ENCODE measurements around the gene BTG4. TPM values are rescaled to one million over a fixed set of nuclear protein-coding genes. Genes with fewer than 3 reads are reported as not detected.

The BTG4 gene
- total and polyA plus RNA-seq, 2 donors, result 0.05 to 0.25 TPM

DNA sequence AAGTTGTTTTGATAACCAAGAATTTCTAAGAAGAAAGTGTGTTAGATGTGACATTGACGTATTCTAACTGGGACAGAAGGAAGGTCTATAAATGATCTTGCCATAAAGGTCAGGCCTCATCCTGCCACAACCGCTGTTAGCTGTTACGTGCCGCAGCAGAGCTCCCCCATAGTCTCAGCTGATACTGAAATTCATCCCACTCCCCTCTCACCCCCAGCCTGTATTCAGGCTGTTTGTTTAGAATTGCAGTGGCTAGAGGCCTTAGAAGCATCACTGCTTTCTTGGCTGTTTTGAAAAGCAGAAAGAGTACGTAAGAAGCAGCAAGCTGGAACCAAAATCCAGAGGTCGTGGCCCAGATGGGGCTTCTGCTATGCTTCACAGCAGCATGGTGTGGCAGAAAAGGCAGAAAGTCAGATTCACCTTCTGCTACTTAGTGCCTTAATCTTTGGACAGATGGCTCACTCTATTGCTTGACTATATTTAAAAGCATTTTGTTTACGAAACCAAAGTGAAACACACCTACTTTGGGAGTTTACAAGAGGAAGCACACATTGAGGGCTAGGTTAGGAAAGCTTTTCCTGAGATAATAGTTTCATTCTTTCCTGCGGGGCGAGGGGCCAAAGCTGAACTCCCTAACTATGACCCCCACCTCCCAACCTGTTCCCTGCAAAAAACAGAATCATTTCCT lies 27.4 kb upstream of the BTG4 start:
- Histone ChIP-seq H3K27me3 (ENCODE audit: control insufficient read depth in 2 of 2, insufficient read depth in 1 of 2, low read length in 1 of 2) (peaks cover 33 to 87% of the 10 kb centered on the region in 2 donors), H3K27ac (ENCODE audit: low read depth in 1 of 2, low read length in 1 of 2) (peak overlapping the region; percentile 12 to 88), H3K36me3 (ENCODE audit: control insufficient read depth in 2 of 2, insufficient read depth in 2 of 2, low read length in 1 of 2) (no peaks in the 10 kb centered on the region), H3K4me3 (ENCODE audit: low read length in 2 of 2) (peak overlapping the region in 1 of 2 donors; percentile 53), H3K4me1 (ENCODE audit: control insufficient read depth in 2 of 2, insufficient read depth in 2 of 2, low read length in 2 of 2) (peaks cover 6 to 24% of the 10 kb centered on the region in 2 donors), H3K9me3 (ENCODE audit: control insufficient read depth in 2 of 2, insufficient read depth in 1 of 2, low read length in 1 of 2) (peaks cover 0 to 11% of the 10 kb centered on the region in 2 donors)
- DNase-seq (ENCODE audit: low read depth in 6 of 9, low spot score in 9 of 9), result peak in 1 of 9 donors; percentile 57
- WGBS, result 83% methylated on average over 9 of the region's 9 CpGs

DNA sequence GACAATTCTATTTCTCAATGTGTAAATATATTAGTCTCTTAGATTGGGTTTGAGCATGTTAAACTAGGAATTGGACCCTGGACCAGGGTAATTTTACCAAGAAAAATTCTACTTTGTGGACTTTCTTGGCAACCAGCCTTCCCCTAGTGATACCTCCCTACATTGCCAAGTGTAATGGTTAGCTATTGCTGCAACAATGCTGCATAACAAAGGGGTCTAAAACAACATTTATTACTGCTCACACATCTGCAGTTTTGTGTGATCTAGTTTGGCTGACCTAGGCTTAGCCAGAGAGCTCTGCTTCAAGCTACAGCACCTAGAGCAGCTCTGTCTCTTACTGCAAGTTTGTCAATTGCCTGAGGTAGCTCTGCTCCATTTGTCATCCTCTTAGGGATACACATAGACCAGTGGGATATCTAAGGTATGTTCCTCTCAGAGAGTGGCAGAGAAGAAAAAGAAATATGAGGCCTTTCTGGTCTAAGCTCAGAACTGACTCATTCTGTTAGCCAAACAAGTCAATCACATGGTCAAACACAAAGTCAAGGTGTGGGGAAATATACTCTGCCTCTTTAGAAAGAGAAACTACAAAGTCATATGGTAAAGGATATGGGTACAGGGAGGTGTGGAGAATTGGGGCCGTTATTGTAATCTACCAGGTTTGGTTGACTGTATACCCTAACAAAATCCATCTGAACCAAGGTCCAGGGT lies 26.4 kb upstream of the BTG4 start:
- no peak overlapping the region for H3K4me3 ChIP-seq (ENCODE audit: low read length in 2 of 2)
- DNase-seq (ENCODE audit: low read depth in 6 of 9, low spot score in 9 of 9), result no peak
- H3K4me1 ChIP-seq (ENCODE audit: control insufficient read depth in 2 of 2, insufficient read depth in 2 of 2, low read length in 2 of 2), result peaks cover 6 to 24% of the 10 kb centered on the region in 2 donors
- H3K27me3 ChIP-seq (ENCODE audit: control insufficient read depth in 2 of 2, insufficient read depth in 1 of 2, low read length in 1 of 2), result peaks cover 33 to 80% of the 10 kb centered on the region in 2 donors
- H3K27ac ChIP-seq (ENCODE audit: low read depth in 1 of 2, low read length in 1 of 2), result peak overlapping the region in 1 of 2 donors; percentile 64
- H3K36me3 ChIP-seq (ENCODE audit: control insufficient read depth in 2 of 2, insufficient read depth in 2 of 2, low read length in 1 of 2), result no peaks in the 10 kb centered on the region
- WGBS, result 86% methylated on average over 1 of the region's 1 CpG
- H3K9me3 ChIP-seq (ENCODE audit: control insufficient read depth in 2 of 2, insufficient read depth in 1 of 2, low read length in 1 of 2), result peaks cover 0 to 11% of the 10 kb centered on the region in 2 donors

DNA sequence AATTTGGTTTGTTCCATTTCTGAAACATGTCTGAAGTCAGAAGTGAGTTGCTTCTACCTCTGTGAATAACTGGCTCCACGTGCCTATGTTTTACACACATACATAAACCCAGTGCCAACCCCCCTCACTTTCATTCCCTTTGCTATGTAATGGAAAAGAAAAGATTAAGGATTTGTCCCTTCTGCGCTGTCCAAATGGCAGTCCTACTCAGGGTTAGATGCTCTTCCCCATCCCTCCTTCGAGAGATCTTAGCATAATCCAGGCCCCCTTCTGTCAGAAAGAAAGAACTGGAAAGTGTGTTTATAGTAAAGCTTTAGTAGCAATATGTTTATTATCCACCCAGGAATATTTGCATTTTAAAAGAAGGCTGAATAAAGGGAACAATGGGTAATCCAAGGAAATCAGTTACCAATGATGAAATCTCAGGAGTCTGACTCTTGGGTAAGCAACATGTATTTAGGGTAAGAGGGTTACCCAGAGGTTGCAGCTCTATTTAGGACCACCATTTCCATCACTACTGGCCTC lies 25.2 kb upstream of the BTG4 start:
- Histone ChIP-seq H3K27ac (ENCODE audit: low read depth in 1 of 2, low read length in 1 of 2) (no peak overlapping the region), H3K4me1 (ENCODE audit: control insufficient read depth in 2 of 2, insufficient read depth in 2 of 2, low read length in 2 of 2) (peaks cover 6 to 25% of the 10 kb centered on the region in 2 donors), H3K36me3 (ENCODE audit: control insufficient read depth in 2 of 2, insufficient read depth in 2 of 2, low read length in 1 of 2) (no peaks in the 10 kb centered on the region), H3K9me3 (ENCODE audit: control insufficient read depth in 2 of 2, insufficient read depth in 1 of 2, low read length in 1 of 2) (peaks cover 0 to 11% of the 10 kb centered on the region in 2 donors), H3K27me3 (ENCODE audit: control insufficient read depth in 2 of 2, insufficient read depth in 1 of 2, low read length in 1 of 2) (peaks cover 30 to 71% of the 10 kb centered on the region in 2 donors), H3K4me3 (ENCODE audit: low read length in 2 of 2) (no peak overlapping the region)
- no peak for DNase-seq (ENCODE audit: low read depth in 6 of 9, low spot score in 9 of 9)
- WGBS, result 91% methylated on average over 3 of the region's 3 CpGs

DNA sequence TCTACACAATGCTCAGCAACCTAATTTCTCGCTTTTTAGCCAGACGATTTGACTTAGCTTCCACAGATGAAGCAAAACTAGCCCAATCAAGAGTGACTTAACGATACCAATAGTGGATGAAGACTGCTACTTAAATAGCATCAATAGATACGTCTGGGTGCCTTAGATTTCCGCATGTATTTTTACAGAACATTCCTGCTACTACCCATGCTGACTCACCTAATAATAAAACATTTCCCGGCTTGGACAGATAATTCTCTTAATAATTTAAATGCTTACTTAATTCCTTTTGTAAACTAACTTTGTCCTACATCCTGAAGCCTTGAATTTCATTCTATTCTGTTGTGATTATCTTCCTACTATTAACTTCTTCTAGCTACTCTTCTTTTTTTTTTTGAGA lies 23.1 kb upstream of the BTG4 start:
- H3K4me1 ChIP-seq (ENCODE audit: control insufficient read depth in 2 of 2, insufficient read depth in 2 of 2, low read length in 2 of 2), result peaks cover 2 to 12% of the 10 kb centered on the region in 2 donors
- 96% methylated on average over 6 of the region's 6 CpGs for WGBS
- H3K27ac ChIP-seq (ENCODE audit: low read depth in 1 of 2, low read length in 1 of 2), result no peak overlapping the region
- H3K27me3 ChIP-seq (ENCODE audit: control insufficient read depth in 2 of 2, insufficient read depth in 1 of 2, low read length in 1 of 2), result peaks cover 11 to 50% of the 10 kb centered on the region in 2 donors
- no peaks in the 10 kb centered on the region for H3K36me3 ChIP-seq (ENCODE audit: control insufficient read depth in 2 of 2, insufficient read depth in 2 of 2, low read length in 1 of 2)
- no peak for DNase-seq (ENCODE audit: low read depth in 6 of 9, low spot score in 9 of 9)
- no peak overlapping the region for H3K4me3 ChIP-seq (ENCODE audit: low read length in 2 of 2)
- H3K9me3 ChIP-seq (ENCODE audit: control insufficient read depth in 2 of 2, insufficient read depth in 1 of 2, low read length in 1 of 2), result no peaks in the 10 kb centered on the region

DNA sequence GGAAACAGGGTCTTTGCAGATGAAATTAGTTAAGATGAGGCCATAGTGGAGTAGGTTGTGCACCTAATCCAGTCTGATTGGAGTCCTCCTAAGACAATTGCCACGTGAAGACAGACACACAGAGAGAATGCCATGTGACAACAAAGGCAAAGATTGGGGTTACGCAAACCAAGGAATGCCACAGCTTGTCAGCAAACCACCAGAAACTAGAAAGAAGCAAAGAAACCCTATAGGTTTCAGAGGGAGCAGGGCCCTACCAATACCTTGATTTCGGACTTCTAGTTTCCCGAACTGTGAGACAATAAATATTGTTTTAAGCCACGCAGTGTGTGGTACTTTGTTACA lies 20.2 kb upstream of the BTG4 start:
- no peak overlapping the region for H3K4me3 ChIP-seq (ENCODE audit: low read length in 2 of 2)
- peaks cover 0 to 10% of the 10 kb centered on the region in 2 donors for H3K4me1 ChIP-seq (ENCODE audit: control insufficient read depth in 2 of 2, insufficient read depth in 2 of 2, low read length in 2 of 2)
- no peak for DNase-seq (ENCODE audit: low read depth in 6 of 9, low spot score in 9 of 9)
- peak overlapping the region in 1 of 2 donors; percentile 49 for H3K27ac ChIP-seq (ENCODE audit: low read depth in 1 of 2, low read length in 1 of 2)
- H3K36me3 ChIP-seq (ENCODE audit: control insufficient read depth in 2 of 2, insufficient read depth in 2 of 2, low read length in 1 of 2), result no peaks in the 10 kb centered on the region
- H3K27me3 ChIP-seq (ENCODE audit: control insufficient read depth in 2 of 2, insufficient read depth in 1 of 2, low read length in 1 of 2), result peaks cover 0 to 23% of the 10 kb centered on the region in 2 donors
- H3K9me3 ChIP-seq (ENCODE audit: control insufficient read depth in 2 of 2, insufficient read depth in 1 of 2, low read length in 1 of 2), result no peaks in the 10 kb centered on the region
- WGBS, result 94% methylated on average over 5 of the region's 5 CpGs

DNA sequence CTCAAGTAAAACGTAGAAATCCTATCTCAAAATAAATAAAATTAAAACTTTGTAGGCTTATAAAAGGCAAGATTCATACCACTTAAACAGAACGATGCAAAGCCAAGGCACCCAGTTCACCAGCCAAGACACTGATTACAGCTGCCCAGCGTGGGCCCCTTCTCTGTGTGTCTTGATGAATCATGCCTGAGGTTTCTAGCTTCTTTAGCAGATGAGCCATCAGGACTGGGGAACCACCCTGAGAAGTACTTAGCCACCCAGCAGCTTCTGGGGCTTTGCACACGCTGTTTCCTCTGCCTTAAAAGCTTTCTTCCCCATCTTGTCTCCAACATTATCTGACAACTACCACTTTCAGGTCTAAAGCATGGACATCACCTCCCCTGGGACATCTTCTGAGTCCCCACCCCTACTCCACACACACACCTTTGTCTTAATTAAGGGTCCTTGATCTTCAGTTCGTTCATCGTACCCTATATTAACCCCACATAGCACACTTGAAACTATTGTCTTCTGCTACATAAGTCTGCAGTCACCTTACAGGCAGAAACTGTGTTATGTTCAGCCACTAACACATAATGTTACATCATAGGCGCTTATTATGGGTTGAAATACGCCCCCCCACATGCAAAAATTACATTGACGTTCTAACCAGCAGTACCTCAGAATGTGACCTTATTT lies 19.6 kb upstream of the BTG4 start:
- Histone ChIP-seq H3K27me3 (ENCODE audit: control insufficient read depth in 2 of 2, insufficient read depth in 1 of 2, low read length in 1 of 2) (peaks cover 0 to 19% of the 10 kb centered on the region in 2 donors), H3K4me3 (ENCODE audit: low read length in 2 of 2) (no peak overlapping the region), H3K9me3 (ENCODE audit: control insufficient read depth in 2 of 2, insufficient read depth in 1 of 2, low read length in 1 of 2) (no peaks in the 10 kb centered on the region), H3K27ac (ENCODE audit: low read depth in 1 of 2, low read length in 1 of 2) (peak overlapping the region in 1 of 2 donors; percentile 49), H3K4me1 (ENCODE audit: control insufficient read depth in 2 of 2, insufficient read depth in 2 of 2, low read length in 2 of 2) (peaks cover 0 to 10% of the 10 kb centered on the region in 2 donors), H3K36me3 (ENCODE audit: control insufficient read depth in 2 of 2, insufficient read depth in 2 of 2, low read length in 1 of 2) (no peaks in the 10 kb centered on the region)
- peak in 1 of 9 donors; percentile 60 for DNase-seq (ENCODE audit: low read depth in 6 of 9, low spot score in 9 of 9)
- 84% methylated on average over 9 of the region's 9 CpGs for WGBS

DNA sequence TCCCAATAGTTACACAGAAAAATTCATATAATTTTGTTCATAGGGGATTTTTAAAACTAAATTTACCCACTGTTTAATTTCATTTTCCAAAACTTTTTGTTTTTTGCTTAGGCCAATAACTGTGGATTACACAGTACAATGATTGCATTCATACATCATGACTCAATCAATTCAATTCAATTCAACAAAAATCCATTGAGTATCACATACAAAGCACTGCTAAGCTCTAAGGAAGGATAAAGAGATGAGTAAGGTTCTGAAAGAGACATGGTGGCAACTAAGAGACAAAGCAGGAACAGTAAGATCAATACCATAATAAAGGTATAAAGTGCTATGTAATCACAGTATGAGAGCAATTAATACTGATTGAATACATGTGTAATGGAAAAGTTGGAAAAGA lies 18.9 kb upstream of the BTG4 start:
- Histone ChIP-seq H3K27me3 (ENCODE audit: control insufficient read depth in 2 of 2, insufficient read depth in 1 of 2, low read length in 1 of 2) (peaks cover 0 to 14% of the 10 kb centered on the region in 2 donors), H3K4me3 (ENCODE audit: low read length in 2 of 2) (no peak overlapping the region), H3K4me1 (ENCODE audit: control insufficient read depth in 2 of 2, insufficient read depth in 2 of 2, low read length in 2 of 2) (peaks cover 0 to 10% of the 10 kb centered on the region in 2 donors), H3K27ac (ENCODE audit: low read depth in 1 of 2, low read length in 1 of 2) (no peak overlapping the region), H3K36me3 (ENCODE audit: control insufficient read depth in 2 of 2, insufficient read depth in 2 of 2, low read length in 1 of 2) (no peaks in the 10 kb centered on the region), H3K9me3 (ENCODE audit: control insufficient read depth in 2 of 2, insufficient read depth in 1 of 2, low read length in 1 of 2) (no peaks in the 10 kb centered on the region)
- no peak for DNase-seq (ENCODE audit: low read depth in 6 of 9, low spot score in 9 of 9)

DNA sequence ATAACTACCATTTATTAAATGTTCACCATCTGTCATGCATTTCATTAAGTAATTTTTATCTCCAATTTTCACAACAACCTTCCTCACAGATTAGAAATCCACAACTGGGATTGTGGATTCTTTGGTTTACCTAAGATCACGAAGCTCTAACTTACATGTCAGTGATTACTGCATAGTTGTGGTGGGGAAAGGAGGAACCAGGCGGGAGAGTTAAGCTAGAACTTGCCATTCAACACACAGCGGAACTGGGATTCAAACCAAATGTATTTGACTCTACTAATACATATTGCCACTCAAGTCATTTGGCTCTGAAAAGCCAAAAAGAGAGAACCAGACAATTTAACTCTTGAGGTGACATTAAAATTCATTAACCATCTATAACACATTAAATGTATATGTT lies 17.9 kb upstream of the BTG4 start:
- no peak overlapping the region for H3K4me3 ChIP-seq (ENCODE audit: low read length in 2 of 2)
- H3K9me3 ChIP-seq (ENCODE audit: control insufficient read depth in 2 of 2, insufficient read depth in 1 of 2, low read length in 1 of 2), result no peaks in the 10 kb centered on the region
- H3K27ac ChIP-seq (ENCODE audit: low read depth in 1 of 2, low read length in 1 of 2), result no peak overlapping the region
- H3K4me1 ChIP-seq (ENCODE audit: control insufficient read depth in 2 of 2, insufficient read depth in 2 of 2, low read length in 2 of 2), result peaks cover 0 to 10% of the 10 kb centered on the region in 2 donors
- DNase-seq (ENCODE audit: low read depth in 6 of 9, low spot score in 9 of 9), result no peak
- peaks cover 0 to 8% of the 10 kb centered on the region in 2 donors for H3K27me3 ChIP-seq (ENCODE audit: control insufficient read depth in 2 of 2, insufficient read depth in 1 of 2, low read length in 1 of 2)
- no peaks in the 10 kb centered on the region for H3K36me3 ChIP-seq (ENCODE audit: control insufficient read depth in 2 of 2, insufficient read depth in 2 of 2, low read length in 1 of 2)
- WGBS, result 94% methylated on average over 3 of the region's 3 CpGs

DNA sequence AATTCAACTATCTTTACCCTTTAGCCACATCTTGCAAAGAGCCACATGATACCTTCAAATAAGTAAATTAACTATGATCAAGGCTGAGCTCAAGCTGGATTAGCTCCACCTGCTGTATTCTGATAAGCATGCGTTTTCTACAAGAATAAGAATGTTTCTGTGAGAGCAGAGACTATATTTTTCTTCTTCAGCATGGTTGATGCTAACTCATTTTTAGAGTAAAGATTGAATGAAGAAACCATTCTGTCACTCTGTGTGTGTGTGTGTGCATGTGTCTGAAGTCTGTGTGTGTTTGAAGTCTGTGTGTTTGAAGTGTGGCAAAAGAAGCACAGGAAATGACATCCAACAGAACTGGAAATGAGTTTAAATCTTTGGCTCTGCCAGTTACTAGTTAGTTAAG lies 16.4 kb upstream of the BTG4 start:
- Histone ChIP-seq H3K9me3 (ENCODE audit: control insufficient read depth in 2 of 2, insufficient read depth in 1 of 2, low read length in 1 of 2) (no peaks in the 10 kb centered on the region), H3K27ac (ENCODE audit: low read depth in 1 of 2, low read length in 1 of 2) (no peak overlapping the region), H3K4me1 (ENCODE audit: control insufficient read depth in 2 of 2, insufficient read depth in 2 of 2, low read length in 2 of 2) (peaks cover 0 to 10% of the 10 kb centered on the region in 2 donors), H3K4me3 (ENCODE audit: low read length in 2 of 2) (no peak overlapping the region), H3K27me3 (ENCODE audit: control insufficient read depth in 2 of 2, insufficient read depth in 1 of 2, low read length in 1 of 2) (peaks cover 0 to 2% of the 10 kb centered on the region in 2 donors), H3K36me3 (ENCODE audit: control insufficient read depth in 2 of 2, insufficient read depth in 2 of 2, low read length in 1 of 2) (no peaks in the 10 kb centered on the region)
- DNase-seq (ENCODE audit: low read depth in 6 of 9, low spot score in 9 of 9), result peak; percentile 55 to 94 (median 83)
- WGBS, result 15% methylated on average over 1 of the region's 1 CpG
